Measurements from ENCODE around the gene GPC6.

GPC6 gene

DNA sequence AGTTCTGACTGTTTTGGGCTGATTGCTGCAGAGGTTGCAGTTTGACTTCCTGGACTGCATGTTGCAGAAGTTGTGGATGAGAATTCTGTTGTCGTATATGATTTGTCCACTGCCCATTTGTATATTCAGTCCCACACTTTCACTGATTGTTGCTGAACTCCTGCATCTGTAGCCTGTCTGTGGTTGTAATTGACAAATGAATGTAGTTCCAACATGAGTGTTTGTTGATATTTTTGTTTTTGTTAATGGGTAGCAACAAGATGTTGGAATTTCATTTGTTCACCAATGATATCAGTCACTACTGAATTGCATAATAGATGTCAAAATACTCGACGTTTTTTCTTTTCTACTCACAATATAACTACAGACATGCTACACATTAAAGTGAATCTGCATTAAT is 719.0 kb downstream of the GPC6 start:
- in situ Hi-C loops (cut with HindIII; ENCODE audit: low sequenced_read_pairs), result no loop called here
- TF ChIP-seq, protein P1, sequence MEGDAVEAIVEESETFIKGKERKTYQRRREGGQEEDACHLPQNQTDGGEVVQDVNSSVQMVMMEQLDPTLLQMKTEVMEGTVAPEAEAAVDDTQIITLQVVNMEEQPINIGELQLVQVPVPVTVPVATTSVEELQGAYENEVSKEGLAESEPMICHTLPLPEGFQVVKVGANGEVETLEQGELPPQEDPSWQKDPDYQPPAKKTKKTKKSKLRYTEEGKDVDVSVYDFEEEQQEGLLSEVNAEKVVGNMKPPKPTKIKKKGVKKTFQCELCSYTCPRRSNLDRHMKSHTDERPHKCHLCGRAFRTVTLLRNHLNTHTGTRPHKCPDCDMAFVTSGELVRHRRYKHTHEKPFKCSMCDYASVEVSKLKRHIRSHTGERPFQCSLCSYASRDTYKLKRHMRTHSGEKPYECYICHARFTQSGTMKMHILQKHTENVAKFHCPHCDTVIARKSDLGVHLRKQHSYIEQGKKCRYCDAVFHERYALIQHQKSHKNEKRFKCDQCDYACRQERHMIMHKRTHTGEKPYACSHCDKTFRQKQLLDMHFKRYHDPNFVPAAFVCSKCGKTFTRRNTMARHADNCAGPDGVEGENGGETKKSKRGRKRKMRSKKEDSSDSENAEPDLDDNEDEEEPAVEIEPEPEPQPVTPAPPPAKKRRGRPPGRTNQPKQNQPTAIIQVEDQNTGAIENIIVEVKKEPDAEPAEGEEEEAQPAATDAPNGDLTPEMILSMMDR (IDR thresholded peaks at IDR 0.05; ENCODE audit: low read depth, low read length), result no peak
- no peak overlapping the region for H3K4me3 ChIP-seq (ENCODE audit: low read depth, low read length)
- no peak for DNase-seq (ENCODE audit: low read depth, low spot score)

DNA sequence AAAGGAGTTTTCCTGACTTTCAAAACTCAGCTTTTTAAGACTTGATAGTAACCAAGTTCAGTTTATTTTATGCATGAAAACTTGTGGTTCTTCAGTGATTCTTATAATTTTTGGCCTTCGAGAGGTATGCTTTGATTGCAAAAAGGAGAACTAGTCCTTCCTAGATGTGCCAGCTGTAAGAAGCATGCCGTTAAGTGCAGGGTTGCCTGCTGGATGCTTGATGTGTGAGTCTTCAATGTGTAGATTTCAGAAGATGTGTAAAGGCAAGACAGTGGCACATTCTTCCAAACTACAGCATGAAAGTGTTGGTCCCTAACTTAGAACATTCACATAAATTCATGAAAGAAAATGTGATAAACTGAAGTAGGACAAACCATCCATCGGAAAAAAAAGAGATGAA is 720.4 kb downstream of the GPC6 start:
- no peak overlapping the region for H3K4me3 ChIP-seq (ENCODE audit: low read depth, low read length)
- in situ Hi-C loops (cut with HindIII; ENCODE audit: low sequenced_read_pairs), result no loop called here
- DNase-seq (ENCODE audit: low read depth, low spot score), result no peak
- TF ChIP-seq, protein P1 (IDR thresholded peaks at IDR 0.05; ENCODE audit: low read depth, low read length), result no peak

DNA sequence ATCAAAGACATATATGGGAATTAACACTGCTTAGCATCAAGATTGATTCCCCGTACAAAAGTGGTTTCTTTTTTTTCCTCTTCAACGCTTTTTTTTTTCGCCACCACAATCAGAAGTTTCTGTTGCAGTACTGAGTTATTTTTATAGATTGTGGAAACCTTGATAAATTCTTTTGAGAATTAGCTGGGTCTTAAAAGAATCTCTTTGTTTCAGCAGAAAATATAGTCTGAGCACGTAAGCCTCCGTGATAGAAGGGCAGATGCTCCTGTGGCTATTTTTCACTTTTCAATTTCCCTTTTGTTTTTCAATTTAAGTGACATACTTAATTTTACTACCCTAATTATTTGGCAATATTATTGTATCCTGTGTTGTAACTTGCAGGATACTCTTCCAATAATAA is 721.0 kb downstream of the GPC6 start:
- DNase-seq (ENCODE audit: low read depth, low spot score), result no peak
- H3K4me3 ChIP-seq (ENCODE audit: low read depth, low read length), result no peak overlapping the region
- TF ChIP-seq, protein P1 (IDR thresholded peaks at IDR 0.05; ENCODE audit: low read depth, low read length), result no peak
- in situ Hi-C loops (cut with HindIII; ENCODE audit: low sequenced_read_pairs), result no loop called here

DNA sequence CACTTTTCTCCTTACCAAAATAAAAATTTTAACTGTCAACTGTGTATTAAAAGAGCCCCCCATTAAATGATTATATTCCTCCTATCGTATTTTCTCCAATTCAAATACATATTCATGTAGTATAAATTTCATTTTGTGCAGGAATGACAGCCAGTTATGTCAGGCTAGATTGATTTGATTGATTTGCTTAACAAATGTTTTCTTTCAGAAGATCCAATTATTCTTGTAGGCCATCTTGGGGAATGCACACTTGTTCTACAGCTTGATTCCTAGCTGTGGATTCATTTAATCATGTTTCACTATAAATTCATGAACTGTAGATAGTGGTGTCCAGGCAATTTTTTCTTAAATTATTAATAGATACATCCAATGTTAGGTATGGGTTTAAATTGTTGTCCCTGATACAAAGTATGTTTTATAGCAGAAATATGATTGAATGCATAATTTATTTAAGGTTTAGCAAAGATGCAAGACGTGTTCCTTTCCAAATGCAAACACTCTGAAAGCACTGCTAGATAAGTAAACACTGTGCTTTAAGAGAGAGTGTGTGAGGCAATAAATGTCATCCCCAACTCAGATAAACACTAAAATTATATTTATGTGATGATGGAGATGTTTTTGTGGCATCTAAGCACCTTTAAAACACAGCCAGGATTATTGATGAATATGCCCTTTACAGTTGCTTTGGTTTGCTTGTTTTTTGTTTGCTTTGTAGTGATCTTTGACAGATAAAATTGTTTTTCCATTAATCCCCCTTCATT is 721.7 kb downstream of the GPC6 start:
- DNase-seq (ENCODE audit: low read depth, low spot score), result no peak
- TF ChIP-seq, protein P1 (IDR thresholded peaks at IDR 0.05; ENCODE audit: low read depth, low read length), result no peak
- in situ Hi-C loops (cut with HindIII; ENCODE audit: low sequenced_read_pairs), result no loop called here
- H3K4me3 ChIP-seq (ENCODE audit: low read depth, low read length), result no peak overlapping the region

DNA sequence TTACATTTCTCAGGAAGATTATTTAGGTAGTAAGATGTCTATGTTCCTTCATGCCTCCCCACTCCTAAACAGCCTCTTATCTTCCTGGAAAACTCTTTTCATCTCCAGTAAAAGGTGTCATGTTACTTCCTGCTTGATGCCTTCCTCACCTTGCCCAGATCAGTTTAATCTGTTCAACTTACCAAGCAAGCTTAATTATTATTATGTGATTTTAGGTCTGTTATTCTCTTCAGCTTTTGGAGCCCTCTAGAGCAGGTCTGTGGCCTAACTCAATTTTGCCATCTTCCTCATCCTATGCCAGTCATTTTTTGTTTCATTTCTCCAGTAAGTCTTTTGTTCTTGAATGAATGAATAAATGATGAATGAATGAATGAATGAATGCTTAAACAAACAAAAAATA is 724.5 kb downstream of the GPC6 start:
- DNase-seq (ENCODE audit: low read depth, low spot score), result peak; percentile 22
- TF ChIP-seq, protein P1 (IDR thresholded peaks at IDR 0.05; ENCODE audit: low read depth, low read length), result peak; percentile 38
- in situ Hi-C loops (cut with HindIII; ENCODE audit: low sequenced_read_pairs), result no loop called here
- no peak overlapping the region for H3K4me3 ChIP-seq (ENCODE audit: low read depth, low read length)

DNA sequence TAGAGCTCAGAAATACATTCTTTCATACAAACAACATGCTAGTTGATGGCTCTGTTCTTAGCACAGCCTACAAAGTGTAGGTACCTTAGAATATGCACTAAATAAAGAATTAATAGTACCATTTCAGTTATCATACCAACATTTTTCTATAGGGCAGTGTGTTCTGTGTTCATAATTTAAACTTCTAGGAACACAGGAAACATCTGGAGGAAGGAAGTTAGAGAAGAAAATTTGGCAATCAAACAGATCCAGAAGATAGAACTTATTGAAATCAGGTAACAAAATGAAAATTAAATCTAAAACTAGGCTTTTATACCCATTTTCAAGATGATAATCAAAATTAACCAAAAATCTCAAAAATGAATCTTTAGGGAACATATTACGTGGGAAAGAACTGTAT is 725.3 kb downstream of the GPC6 start:
- no peak for DNase-seq (ENCODE audit: low read depth, low spot score)
- in situ Hi-C loops (cut with HindIII; ENCODE audit: low sequenced_read_pairs), result no loop called here
- H3K4me3 ChIP-seq (ENCODE audit: low read depth, low read length), result no peak overlapping the region
- TF ChIP-seq, protein P1 (IDR thresholded peaks at IDR 0.05; ENCODE audit: low read depth, low read length), result no peak
